ENCODE data around the gene TEAD2.

The TEAD2 gene

DNA sequence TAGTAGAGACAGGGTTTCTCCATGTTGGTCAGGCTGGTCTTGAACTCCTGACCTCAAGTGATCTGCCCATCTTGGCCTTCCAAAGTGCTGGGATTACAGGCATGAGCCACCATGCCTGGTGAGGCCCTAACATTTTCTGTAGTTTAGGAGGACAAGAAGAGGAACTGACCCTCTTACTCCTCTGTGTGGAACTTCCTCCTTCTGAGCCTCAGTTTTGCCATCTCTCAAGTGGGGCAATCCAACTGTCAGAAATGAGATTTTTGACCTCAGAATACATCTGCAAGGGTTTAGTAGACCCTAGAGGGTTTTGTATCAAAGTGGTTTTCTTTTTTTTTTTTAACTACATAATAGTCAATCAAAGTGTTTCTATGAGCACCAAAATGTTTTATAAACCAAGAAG, 3.9 kb upstream of the TEAD2 start:
- Histone ChIP-seq H3K36me3 (ENCODE audit: control insufficient read depth, insufficient read depth, low read length) (no peaks in the 10 kb centered on the region), H3K4me3 (replicated peaks; ENCODE audit: low read depth, low read length) (no peak overlapping the region), H3K27me3 (replicated peaks; ENCODE audit: control insufficient read depth, insufficient read depth, low read length) (no peaks in the 10 kb centered on the region; the same call in none of the 2 replicates)
- DNase-seq (ENCODE audit: extremely low read depth, insufficient read length): no peak
- TF ChIP-seq, protein P1, sequence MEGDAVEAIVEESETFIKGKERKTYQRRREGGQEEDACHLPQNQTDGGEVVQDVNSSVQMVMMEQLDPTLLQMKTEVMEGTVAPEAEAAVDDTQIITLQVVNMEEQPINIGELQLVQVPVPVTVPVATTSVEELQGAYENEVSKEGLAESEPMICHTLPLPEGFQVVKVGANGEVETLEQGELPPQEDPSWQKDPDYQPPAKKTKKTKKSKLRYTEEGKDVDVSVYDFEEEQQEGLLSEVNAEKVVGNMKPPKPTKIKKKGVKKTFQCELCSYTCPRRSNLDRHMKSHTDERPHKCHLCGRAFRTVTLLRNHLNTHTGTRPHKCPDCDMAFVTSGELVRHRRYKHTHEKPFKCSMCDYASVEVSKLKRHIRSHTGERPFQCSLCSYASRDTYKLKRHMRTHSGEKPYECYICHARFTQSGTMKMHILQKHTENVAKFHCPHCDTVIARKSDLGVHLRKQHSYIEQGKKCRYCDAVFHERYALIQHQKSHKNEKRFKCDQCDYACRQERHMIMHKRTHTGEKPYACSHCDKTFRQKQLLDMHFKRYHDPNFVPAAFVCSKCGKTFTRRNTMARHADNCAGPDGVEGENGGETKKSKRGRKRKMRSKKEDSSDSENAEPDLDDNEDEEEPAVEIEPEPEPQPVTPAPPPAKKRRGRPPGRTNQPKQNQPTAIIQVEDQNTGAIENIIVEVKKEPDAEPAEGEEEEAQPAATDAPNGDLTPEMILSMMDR (IDR thresholded peaks at IDR 0.05; ENCODE audit: insufficient read depth, low read length, poor library complexity, severe bottlenecking): no peak

DNA sequence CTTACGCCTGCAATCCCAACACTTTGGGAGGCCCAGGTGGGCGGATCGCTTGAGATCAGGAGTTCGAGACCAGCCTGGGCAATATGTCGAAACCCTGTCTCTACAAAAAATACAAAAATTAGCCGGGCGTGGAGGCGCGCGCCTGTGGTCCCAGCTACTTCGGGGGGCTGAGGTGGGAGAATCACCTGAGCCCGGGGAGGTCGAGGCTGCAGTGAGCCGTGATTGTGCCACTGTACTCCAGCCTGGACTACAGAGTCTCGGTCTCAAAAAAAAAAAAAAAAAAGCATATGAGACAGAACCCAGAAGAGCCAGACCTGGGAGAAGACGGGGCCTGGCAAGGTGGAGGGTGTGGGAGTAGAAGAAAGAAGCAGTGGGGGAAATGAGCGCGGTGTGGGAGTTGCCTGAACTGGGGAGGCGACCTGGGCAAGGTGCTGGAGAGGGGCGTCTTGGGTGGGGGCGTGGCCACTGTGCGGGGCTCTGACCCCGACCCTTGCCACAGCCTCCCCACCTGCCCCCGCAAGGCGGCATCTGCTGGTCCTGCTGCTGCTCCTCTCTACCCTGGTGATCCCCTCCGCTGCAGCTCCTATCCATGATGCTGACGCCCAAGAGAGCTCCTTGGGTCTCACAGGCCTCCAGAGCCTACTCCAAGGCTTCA, 2.0 kb upstream of the TEAD2 start:
- TF ChIP-seq, protein P1 (IDR thresholded peaks at IDR 0.05; ENCODE audit: insufficient read depth, low read length, poor library complexity, severe bottlenecking): no peak
- Histone ChIP-seq H3K4me3 (replicated peaks; ENCODE audit: low read depth, low read length) (no peak overlapping the region; the same call in 1 of the 2 replicates), H3K27me3 (replicated peaks; ENCODE audit: control insufficient read depth, insufficient read depth, low read length) (no peaks in the 10 kb centered on the region; the same call in 1 of the 2 replicates), H3K36me3 (ENCODE audit: control insufficient read depth, insufficient read depth, low read length) (no peaks in the 10 kb centered on the region)
- no peak for DNase-seq (ENCODE audit: extremely low read depth, insufficient read length)

DNA sequence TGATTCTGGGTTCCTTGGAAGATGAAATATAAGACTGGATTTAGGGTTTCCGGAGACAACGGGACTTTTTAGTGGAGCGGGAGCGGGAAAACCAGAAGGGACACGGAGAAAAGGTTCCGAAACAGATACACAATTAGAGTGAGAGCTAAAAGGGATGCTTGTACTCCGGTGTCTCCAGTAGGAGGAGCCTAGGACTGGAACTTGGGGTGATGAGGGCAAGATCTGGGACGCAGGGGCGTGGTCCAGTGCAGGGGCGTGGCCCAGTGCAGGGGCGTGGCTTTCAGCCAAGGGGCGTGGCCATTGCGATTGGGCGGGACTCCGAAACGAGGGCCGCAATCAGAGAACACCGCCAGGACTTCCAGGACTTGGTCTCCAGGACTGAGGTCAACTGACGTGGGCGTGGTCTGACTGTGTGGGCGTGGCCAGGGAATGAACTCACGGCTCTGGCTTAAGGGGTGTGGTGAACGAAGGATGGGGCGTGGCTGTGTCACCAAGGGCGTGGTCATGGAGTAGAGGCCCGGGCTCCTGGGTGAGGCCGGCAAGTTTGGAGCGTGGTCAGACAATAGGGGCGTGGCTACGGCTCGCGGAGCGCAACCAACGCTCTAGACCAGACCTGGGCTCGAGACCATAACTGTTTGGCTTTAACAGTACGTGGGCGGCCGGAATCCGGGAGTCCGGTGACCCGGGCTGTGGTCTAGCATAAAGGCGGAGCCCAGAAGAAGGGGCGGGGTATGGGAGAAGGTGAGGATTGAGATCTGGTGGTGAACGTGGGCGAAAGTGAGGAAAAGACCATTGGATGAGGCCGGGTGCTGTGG, 1.3 kb upstream of the TEAD2 start, which contains the start of gene DKKL1:
DKKL1 (plus strand) TSS at position 610 of the 815 bp plus-strand sequence; CDS start at position 732, 122 bp downstream.
- TF ChIP-seq, protein P1 (IDR thresholded peaks at IDR 0.05; ENCODE audit: insufficient read depth, low read length, poor library complexity, severe bottlenecking): no peak
- no peaks in the 10 kb centered on the region; the same call in 1 of the 2 replicates for H3K27me3 ChIP-seq (replicated peaks; ENCODE audit: control insufficient read depth, insufficient read depth, low read length)
- peak within 1 kb of the TSS; percentile 5; the same call in 1 of the 2 replicates for H3K4me3 ChIP-seq (replicated peaks; ENCODE audit: low read depth, low read length)
- H3K36me3 ChIP-seq (ENCODE audit: control insufficient read depth, insufficient read depth, low read length): no peaks in the 10 kb centered on the region
- peak; percentile 90 for DNase-seq (ENCODE audit: extremely low read depth, insufficient read length)

DNA sequence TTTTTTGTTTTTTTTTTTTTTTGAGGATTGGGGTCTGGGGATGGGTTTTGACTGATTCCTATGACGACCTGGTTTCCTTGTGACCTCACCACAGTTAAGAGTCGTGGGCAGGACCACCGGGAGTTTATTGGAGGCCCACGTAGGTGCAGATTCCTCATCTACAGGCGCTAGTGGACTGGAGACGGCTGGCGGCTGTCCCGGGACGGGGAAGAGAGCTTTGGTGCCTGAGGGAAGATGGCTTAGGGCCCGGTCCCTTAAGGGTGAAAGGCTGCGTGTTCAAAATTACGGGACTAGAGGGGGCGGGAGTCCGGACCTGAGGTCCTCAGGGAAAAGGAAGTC, 682 bp upstream of the TEAD2 start:
- Histone ChIP-seq H3K36me3 (ENCODE audit: control insufficient read depth, insufficient read depth, low read length) (no peaks in the 10 kb centered on the region), H3K27me3 (replicated peaks; ENCODE audit: control insufficient read depth, insufficient read depth, low read length) (no peaks in the 10 kb centered on the region; the same call in 1 of the 2 replicates), H3K4me3 (replicated peaks; ENCODE audit: low read depth, low read length) (no peak overlapping the region)
- TF ChIP-seq, protein P1 (IDR thresholded peaks at IDR 0.05; ENCODE audit: insufficient read depth, low read length, poor library complexity, severe bottlenecking): no peak
- DNase-seq (ENCODE audit: extremely low read depth, insufficient read length): no peak

DNA sequence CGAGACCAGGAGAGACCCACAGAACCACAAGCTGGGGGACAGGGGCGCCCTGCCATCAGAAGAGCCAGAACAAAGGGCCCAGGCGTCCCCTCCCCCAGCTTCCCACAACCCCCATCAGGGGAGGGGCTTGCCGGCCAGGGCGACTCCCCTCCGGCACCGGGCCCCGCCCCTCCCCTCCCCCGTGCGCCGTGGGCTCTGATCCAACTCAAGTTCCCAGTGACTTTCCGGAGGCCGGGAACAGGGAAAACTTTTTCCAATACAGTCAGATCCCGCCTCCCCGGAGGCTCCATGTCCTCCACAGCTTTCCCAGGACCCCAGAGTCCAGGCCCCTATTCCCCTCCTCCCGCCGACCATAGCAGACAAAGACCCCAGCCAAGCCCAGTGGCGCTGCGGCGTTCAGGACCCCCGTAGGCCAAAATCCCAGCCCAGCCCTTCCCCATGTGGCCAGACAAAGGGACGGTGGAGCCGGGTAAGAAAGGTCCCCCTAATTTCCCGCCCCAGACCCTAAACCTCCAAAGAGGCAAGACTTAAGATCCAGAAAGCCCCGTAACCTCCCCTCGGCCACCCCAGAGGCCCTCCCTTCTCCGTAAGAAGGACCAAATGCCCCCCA, 673 bp downstream of the TEAD2 start:
- TF ChIP-seq, protein P1 (IDR thresholded peaks at IDR 0.05; ENCODE audit: insufficient read depth, low read length, poor library complexity, severe bottlenecking): no peak
- DNase-seq (ENCODE audit: extremely low read depth, insufficient read length): no peak
- Histone ChIP-seq H3K36me3 (ENCODE audit: control insufficient read depth, insufficient read depth, low read length) (no peaks in the 10 kb centered on the region), H3K27me3 (replicated peaks; ENCODE audit: control insufficient read depth, insufficient read depth, low read length) (peaks cover 1% of the 10 kb centered on the region; the same call in 1 of the 2 replicates), H3K4me3 (replicated peaks; ENCODE audit: low read depth, low read length) (no peak overlapping the region)
